Measurements from ENCODE around the gene SYNJ1. TPM values are rescaled to one million over a fixed set of nuclear protein-coding genes. Genes with fewer than 3 reads are reported as not detected.

Gene SYNJ1
- total RNA-seq, 1 experiment from 2014 or later: 4.2 TPM

DNA sequence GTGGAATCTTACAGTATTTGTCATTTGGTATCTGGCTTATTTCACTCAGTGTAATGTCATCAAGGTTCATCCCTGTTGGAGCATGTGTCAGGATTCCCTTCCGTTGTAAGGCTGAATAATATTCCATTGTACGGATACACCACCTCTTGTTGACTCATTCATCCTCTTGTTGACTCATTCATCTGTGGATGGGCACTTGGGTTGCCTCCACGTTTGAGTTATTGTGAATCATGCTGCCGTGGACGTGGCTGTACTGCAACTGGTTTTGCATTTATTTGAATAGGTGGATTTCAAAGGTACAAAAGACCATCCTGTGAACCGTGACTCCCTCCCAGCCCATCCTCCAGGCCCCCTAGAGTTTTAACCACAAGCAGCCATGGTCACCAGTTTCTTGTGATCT is 130.6 kb downstream of the SYNJ1 start (continued):
- TF ChIP-seq, protein P1, sequence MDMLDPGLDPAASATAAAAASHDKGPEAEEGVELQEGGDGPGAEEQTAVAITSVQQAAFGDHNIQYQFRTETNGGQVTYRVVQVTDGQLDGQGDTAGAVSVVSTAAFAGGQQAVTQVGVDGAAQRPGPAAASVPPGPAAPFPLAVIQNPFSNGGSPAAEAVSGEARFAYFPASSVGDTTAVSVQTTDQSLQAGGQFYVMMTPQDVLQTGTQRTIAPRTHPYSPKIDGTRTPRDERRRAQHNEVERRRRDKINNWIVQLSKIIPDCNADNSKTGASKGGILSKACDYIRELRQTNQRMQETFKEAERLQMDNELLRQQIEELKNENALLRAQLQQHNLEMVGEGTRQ (CRISPR knock-in tag; IDR thresholded peaks at IDR 0.05): no peak
- TF ChIP-seq, protein P2, sequence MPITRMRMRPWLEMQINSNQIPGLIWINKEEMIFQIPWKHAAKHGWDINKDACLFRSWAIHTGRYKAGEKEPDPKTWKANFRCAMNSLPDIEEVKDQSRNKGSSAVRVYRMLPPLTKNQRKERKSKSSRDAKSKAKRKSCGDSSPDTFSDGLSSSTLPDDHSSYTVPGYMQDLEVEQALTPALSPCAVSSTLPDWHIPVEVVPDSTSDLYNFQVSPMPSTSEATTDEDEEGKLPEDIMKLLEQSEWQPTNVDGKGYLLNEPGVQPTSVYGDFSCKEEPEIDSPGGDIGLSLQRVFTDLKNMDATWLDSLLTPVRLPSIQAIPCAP (CRISPR knock-in tag; IDR thresholded peaks at IDR 0.05): no peak
- TF ChIP-seq, protein P3, sequence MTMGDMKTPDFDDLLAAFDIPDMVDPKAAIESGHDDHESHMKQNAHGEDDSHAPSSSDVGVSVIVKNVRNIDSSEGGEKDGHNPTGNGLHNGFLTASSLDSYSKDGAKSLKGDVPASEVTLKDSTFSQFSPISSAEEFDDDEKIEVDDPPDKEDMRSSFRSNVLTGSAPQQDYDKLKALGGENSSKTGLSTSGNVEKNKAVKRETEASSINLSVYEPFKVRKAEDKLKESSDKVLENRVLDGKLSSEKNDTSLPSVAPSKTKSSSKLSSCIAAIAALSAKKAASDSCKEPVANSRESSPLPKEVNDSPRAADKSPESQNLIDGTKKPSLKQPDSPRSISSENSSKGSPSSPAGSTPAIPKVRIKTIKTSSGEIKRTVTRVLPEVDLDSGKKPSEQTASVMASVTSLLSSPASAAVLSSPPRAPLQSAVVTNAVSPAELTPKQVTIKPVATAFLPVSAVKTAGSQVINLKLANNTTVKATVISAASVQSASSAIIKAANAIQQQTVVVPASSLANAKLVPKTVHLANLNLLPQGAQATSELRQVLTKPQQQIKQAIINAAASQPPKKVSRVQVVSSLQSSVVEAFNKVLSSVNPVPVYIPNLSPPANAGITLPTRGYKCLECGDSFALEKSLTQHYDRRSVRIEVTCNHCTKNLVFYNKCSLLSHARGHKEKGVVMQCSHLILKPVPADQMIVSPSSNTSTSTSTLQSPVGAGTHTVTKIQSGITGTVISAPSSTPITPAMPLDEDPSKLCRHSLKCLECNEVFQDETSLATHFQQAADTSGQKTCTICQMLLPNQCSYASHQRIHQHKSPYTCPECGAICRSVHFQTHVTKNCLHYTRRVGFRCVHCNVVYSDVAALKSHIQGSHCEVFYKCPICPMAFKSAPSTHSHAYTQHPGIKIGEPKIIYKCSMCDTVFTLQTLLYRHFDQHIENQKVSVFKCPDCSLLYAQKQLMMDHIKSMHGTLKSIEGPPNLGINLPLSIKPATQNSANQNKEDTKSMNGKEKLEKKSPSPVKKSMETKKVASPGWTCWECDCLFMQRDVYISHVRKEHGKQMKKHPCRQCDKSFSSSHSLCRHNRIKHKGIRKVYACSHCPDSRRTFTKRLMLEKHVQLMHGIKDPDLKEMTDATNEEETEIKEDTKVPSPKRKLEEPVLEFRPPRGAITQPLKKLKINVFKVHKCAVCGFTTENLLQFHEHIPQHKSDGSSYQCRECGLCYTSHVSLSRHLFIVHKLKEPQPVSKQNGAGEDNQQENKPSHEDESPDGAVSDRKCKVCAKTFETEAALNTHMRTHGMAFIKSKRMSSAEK (CRISPR knock-in tag; IDR thresholded peaks at IDR 0.05; ENCODE audit: borderline replicate concordance): no peak
- no peak for TF ChIP-seq RELA (CRISPR knock-in tag; IDR thresholded peaks at IDR 0.05; ENCODE audit: borderline replicate concordance)

DNA sequence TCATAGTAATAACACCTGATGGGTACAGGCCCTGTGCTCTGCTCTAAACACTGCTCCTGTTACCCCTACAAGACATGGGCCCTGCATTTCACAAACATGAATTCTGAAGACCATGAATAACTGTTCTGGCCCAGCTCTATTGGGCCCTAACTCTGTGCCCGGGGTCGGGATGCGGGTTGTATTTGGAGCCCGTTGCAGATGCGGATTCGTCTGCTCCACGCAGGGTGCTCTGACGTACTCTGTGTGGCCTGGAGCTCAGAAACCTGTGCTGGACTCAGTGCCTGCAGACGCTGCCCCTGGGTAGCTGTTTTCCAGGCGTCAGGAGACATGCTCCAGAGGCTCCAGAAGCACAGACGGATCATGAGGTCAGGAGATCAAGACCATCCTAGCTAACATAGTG is 132.4 kb downstream of the SYNJ1 start:
- CTCF ChIA-PET: interaction anchor here (1.0 to 1.6 kb wide), 3 partner anchors 18 to 192 kb away, joined by 4 to 5 read pairs (median 4); no protein-coding TSS in a partner anchor
- TF ChIP-seq, protein P4, sequence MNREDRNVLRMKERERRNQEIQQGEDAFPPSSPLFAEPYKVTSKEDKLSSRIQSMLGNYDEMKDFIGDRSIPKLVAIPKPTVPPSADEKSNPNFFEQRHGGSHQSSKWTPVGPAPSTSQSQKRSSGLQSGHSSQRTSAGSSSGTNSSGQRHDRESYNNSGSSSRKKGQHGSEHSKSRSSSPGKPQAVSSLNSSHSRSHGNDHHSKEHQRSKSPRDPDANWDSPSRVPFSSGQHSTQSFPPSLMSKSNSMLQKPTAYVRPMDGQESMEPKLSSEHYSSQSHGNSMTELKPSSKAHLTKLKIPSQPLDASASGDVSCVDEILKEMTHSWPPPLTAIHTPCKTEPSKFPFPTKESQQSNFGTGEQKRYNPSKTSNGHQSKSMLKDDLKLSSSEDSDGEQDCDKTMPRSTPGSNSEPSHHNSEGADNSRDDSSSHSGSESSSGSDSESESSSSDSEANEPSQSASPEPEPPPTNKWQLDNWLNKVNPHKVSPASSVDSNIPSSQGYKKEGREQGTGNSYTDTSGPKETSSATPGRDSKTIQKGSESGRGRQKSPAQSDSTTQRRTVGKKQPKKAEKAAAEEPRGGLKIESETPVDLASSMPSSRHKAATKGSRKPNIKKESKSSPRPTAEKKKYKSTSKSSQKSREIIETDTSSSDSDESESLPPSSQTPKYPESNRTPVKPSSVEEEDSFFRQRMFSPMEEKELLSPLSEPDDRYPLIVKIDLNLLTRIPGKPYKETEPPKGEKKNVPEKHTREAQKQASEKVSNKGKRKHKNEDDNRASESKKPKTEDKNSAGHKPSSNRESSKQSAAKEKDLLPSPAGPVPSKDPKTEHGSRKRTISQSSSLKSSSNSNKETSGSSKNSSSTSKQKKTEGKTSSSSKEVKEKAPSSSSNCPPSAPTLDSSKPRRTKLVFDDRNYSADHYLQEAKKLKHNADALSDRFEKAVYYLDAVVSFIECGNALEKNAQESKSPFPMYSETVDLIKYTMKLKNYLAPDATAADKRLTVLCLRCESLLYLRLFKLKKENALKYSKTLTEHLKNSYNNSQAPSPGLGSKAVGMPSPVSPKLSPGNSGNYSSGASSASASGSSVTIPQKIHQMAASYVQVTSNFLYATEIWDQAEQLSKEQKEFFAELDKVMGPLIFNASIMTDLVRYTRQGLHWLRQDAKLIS (CRISPR knock-in tag; IDR thresholded peaks at IDR 0.05; ENCODE audit: borderline replicate concordance): no peak
- TF ChIP-seq, protein P5, sequence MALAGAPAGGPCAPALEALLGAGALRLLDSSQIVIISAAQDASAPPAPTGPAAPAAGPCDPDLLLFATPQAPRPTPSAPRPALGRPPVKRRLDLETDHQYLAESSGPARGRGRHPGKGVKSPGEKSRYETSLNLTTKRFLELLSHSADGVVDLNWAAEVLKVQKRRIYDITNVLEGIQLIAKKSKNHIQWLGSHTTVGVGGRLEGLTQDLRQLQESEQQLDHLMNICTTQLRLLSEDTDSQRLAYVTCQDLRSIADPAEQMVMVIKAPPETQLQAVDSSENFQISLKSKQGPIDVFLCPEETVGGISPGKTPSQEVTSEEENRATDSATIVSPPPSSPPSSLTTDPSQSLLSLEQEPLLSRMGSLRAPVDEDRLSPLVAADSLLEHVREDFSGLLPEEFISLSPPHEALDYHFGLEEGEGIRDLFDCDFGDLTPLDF (CRISPR knock-in tag; IDR thresholded peaks at IDR 0.05): no peak
- TF ChIP-seq, protein P6, sequence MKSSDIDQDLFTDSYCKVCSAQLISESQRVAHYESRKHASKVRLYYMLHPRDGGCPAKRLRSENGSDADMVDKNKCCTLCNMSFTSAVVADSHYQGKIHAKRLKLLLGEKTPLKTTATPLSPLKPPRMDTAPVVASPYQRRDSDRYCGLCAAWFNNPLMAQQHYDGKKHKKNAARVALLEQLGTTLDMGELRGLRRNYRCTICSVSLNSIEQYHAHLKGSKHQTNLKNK (CRISPR knock-in tag; IDR thresholded peaks at IDR 0.05): no peak
- TF ChIP-seq, protein P7, sequence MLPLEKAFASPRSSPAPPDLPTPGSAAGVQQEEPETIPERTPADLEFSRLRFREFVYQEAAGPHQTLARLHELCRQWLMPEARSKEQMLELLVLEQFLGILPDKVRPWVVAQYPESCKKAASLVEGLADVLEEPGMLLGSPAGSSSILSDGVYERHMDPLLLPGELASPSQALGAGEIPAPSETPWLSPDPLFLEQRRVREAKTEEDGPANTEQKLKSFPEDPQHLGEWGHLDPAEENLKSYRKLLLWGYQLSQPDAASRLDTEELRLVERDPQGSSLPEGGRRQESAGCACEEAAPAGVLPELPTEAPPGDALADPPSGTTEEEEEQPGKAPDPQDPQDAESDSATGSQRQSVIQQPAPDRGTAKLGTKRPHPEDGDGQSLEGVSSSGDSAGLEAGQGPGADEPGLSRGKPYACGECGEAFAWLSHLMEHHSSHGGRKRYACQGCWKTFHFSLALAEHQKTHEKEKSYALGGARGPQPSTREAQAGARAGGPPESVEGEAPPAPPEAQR (CRISPR knock-in tag; IDR thresholded peaks at IDR 0.05): no peak
- TF ChIP-seq SMAD3 (CRISPR knock-in tag; IDR thresholded peaks at IDR 0.05; ENCODE audit: borderline replicate concordance): no peak
- TF ChIP-seq CREM (CRISPR knock-in tag; IDR thresholded peaks at IDR 0.05): no peak
- TF ChIP-seq, protein P8, sequence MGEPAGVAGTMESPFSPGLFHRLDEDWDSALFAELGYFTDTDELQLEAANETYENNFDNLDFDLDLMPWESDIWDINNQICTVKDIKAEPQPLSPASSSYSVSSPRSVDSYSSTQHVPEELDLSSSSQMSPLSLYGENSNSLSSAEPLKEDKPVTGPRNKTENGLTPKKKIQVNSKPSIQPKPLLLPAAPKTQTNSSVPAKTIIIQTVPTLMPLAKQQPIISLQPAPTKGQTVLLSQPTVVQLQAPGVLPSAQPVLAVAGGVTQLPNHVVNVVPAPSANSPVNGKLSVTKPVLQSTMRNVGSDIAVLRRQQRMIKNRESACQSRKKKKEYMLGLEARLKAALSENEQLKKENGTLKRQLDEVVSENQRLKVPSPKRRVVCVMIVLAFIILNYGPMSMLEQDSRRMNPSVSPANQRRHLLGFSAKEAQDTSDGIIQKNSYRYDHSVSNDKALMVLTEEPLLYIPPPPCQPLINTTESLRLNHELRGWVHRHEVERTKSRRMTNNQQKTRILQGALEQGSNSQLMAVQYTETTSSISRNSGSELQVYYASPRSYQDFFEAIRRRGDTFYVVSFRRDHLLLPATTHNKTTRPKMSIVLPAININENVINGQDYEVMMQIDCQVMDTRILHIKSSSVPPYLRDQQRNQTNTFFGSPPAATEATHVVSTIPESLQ (CRISPR knock-in tag; IDR thresholded peaks at IDR 0.05): no peak
- TF ChIP-seq, protein P9, sequence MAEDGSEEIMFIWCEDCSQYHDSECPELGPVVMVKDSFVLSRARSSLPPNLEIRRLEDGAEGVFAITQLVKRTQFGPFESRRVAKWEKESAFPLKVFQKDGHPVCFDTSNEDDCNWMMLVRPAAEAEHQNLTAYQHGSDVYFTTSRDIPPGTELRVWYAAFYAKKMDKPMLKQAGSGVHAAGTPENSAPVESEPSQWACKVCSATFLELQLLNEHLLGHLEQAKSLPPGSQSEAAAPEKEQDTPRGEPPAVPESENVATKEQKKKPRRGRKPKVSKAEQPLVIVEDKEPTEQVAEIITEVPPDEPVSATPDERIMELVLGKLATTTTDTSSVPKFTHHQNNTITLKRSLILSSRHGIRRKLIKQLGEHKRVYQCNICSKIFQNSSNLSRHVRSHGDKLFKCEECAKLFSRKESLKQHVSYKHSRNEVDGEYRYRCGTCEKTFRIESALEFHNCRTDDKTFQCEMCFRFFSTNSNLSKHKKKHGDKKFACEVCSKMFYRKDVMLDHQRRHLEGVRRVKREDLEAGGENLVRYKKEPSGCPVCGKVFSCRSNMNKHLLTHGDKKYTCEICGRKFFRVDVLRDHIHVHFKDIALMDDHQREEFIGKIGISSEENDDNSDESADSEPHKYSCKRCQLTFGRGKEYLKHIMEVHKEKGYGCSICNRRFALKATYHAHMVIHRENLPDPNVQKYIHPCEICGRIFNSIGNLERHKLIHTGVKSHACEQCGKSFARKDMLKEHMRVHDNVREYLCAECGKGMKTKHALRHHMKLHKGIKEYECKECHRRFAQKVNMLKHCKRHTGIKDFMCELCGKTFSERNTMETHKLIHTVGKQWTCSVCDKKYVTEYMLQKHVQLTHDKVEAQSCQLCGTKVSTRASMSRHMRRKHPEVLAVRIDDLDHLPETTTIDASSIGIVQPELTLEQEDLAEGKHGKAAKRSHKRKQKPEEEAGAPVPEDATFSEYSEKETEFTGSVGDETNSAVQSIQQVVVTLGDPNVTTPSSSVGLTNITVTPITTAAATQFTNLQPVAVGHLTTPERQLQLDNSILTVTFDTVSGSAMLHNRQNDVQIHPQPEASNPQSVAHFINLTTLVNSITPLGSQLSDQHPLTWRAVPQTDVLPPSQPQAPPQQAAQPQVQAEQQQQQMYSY (CRISPR knock-in tag; IDR thresholded peaks at IDR 0.05): no peak
- TF ChIP-seq, protein P10, sequence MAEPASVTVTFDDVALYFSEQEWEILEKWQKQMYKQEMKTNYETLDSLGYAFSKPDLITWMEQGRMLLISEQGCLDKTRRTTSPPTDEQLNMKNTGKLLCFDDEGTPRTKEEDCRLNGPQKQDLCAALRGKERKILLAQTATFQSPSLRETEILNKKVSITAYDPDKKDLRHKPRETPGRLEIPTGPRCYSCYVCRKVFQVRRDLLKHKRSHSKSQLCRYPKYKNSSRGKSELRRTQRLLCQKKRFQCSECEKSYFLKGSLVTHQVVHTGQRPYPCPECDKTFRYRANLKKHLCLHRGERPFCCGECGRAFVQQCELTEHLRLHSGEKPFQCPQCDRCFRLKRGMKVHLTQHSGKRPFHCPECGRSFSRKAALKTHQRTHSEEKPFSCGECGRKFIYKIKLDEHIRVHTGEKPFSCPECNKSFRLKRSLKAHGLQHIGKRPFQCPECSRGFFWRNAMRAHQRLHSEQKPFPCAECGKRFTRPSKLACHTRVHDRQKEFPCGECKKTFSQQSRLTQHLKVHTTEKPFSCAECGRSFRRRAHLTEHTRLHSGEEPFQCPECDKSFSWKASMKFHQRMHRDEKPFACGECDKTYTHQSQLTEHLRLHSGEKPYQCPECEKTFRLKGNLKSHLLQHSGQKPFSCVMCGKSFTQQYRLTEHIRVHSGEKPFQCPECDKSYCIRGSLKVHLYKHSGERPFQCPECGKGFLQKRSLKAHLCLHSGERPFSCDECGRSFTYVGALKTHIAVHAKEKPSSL (CRISPR knock-in tag; conservative IDR thresholded peaks at IDR 0.05): no peak

More for the DNA sequence above, 132.4 kb downstream of the SYNJ1 start:
- Mint-ChIP-seq H3K9me3 (no peaks in the 10 kb centered on the region), H3K36me3 (peaks cover 24% of the 10 kb centered on the region), H3K27ac (no peak overlapping the region), H3K4me1 (peaks cover 20% of the 10 kb centered on the region), H3K4me3 (no peak overlapping the region), H3K27me3 (ENCODE audit: low read depth) (no peaks in the 10 kb centered on the region; the same call in 1 of the 2 replicates)
- ATAC-seq (no peak), DNase-seq (ENCODE audit: low spot score) (no peak)
- POLR2A ChIA-PET: no interaction called here
